Smooth muscle cell (in vitro differentiated cells): ENCODE results near the gene SMTN. TPM values are rescaled to one million over a fixed set of nuclear protein-coding genes. Genes with fewer than 3 reads are reported as not detected.

ENCODE experiments used
- DNase-seq: peaks from one replicate; lab custom pipeline; 2025; ENCODE audit not compliant: unreplicated experiment; lab: John Stamatoyannopoulos, UW
- H2AFZ ChIP-seq: fragments of 200-600 bp; sonication (generic); 2 replicates; pipeline ENCODE4 v1.6.0; 2016; ENCODE audit warnings: antibody characterized with exemption, low read depth, mild to moderate bottlenecking
- H3F3A ChIP-seq: fragments of 200-600 bp; sonication (generic); 2 replicates; pipeline ENCODE4 v1.6.0; 2017; ENCODE audit warnings: antibody characterized with exemption, low read depth
- H3K27ac ChIP-seq: fragments of 200-600 bp; sonication (generic); 2 replicates; pipeline ENCODE4 v1.5.1; 2016; ENCODE audit warnings: low read depth, mild to moderate bottlenecking
- H3K27me3 ChIP-seq: fragments of 200-600 bp; sonication (generic); 2 replicates; pipeline ENCODE4 v1.6.1; 2016; ENCODE audit warnings: low read depth, mild to moderate bottlenecking
- H3K36me3 ChIP-seq: fragments of 200-600 bp; sonication (generic); 2 replicates; pipeline ENCODE4 v1.5.1; 2016; ENCODE audit warnings: low read depth
- H3K4me1 ChIP-seq: fragments of 200-600 bp; sonication (generic); 2 replicates; pipeline ENCODE4 v1.5.1; 2016; ENCODE audit warnings: low read depth
- H3K4me2 ChIP-seq: fragments of 200-600 bp; sonication (generic); 2 replicates; pipeline ENCODE4 v1.6.0; 2016; ENCODE audit warnings: mild to moderate bottlenecking
- H3K4me3 ChIP-seq: fragments of 200-600 bp; sonication (generic); 2 replicates; pipeline ENCODE4 v1.5.1; 2016; ENCODE audit warnings: mild to moderate bottlenecking
- H3K79me2 ChIP-seq: fragments of 200-600 bp; sonication (generic); 2 replicates; pipeline ENCODE4 v1.6.0; 2016; ENCODE audit warnings: low read depth, mild to moderate bottlenecking
- H3K9ac ChIP-seq: fragments of 200-600 bp; sonication (generic); 2 replicates; pipeline ENCODE4 v1.6.0; 2016; ENCODE audit warnings: low read depth
- H3K9me3 ChIP-seq: fragments of 200-600 bp; sonication (generic); replicated peaks from 2 replicates; pipeline ENCODE4 v1.5.1; 2016; ENCODE audit warnings: low read depth
- H4K20me1 ChIP-seq: fragments of 200-600 bp; sonication (generic); 2 replicates; pipeline ENCODE4 v1.6.0; 2016; ENCODE audit warnings: low read depth
- WGBS: methylation state at CpG from one replicate; pipeline ENCODE4 v1.1.7; 2016; ENCODE audit warnings: low lambda C conversion rate; 5-methylcytosine and 5-hydroxymethylcytosine counted together
- polyA plus RNA-seq: library from polyadenylated mRNA; unstranded; fragments of >200 nt; fragmentation: Nextera tagmentation; extraction: Ambion mirVana; gene quantifications from 2 replicates; pipeline ENCODE4 v1.2.1, GENCODE V29; 2016
- total RNA-seq: library from RNA; depleted of rRNA; stranded (reverse); fragments of >200 nt; gene quantifications from 2 replicates; pipeline ENCODE4 v1.2.3, GENCODE V29; 2014
- TF ChIP-seq, protein P1 (sequence below): fragments of 200-600 bp; sonication (generic); IDR thresholded peaks from 2 replicates; pipeline ENCODE4 v1.5.1; 2017; ENCODE audit warnings: borderline replicate concordance, mild to moderate bottlenecking, antibody characterized with exemption; ENCODE audit not compliant: insufficient read depth, poor library complexity, severe bottlenecking

The SMTN gene
- total RNA-seq (46.2 and 58.6 TPM in 2 replicates), polyA plus RNA-seq (108 and 122 TPM in 2 replicates)

DNA sequence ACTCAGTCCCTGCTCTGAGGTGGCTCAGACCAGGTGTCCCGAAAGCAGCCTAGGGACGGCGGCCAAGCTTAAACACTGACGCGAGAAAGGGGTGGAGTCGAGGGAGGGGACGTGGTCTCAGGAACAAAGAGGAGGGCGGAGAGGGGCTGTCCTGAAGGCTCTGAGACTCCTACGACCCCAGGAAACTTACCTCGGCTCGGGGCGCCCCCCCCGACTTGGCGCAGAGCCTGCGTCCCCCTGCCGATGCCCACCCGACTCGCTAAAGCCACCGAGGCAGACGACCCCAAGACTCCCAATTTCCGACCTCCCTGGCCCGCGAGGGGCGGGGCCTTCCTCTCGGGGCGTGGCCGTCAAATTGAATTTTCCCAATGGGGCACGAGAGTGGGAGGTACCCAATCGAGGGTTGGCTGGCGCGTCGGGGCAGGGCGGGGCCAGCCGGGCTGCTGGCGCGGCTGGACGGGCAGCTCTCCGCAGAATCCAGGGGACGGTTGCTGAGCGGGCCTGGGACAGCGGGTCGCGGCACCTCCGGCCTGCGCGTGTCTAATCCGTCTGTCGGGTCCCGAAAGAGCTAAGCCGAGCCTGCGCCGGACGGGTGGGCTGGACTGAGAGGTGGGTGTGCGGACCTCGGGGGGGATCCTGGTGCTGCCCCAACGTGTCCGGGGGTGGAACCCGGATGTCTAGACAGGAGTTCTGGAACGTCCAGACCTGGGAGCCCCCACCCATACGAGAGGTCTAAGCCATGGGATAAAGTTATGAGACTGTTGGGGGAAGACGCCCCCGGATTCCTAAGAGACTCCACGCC lies at the start of gene SMTN:
Gene SMTN, plus strand, starts transcription at position 471 of the 802 bp plus-strand sequence. CDS start 1,941 bp downstream, outside the sequence.
- H3K27ac ChIP-seq, result peak within 1 kb of the TSS; percentile 90
- peak within 1 kb of the TSS; percentile 91 for H3K4me2 ChIP-seq
- H3K9ac ChIP-seq, result peak within 1 kb of the TSS; percentile 95
- H3F3A ChIP-seq, result peaks cover 17% of the 10 kb centered on the region
- no peaks in the 10 kb centered on the region for H3K9me3 ChIP-seq
- peak within 1 kb of the TSS; percentile 61 for H2AFZ ChIP-seq
- no peaks in the 10 kb centered on the region for H3K27me3 ChIP-seq
- no peaks in the 10 kb centered on the region for H3K36me3 ChIP-seq
- peaks cover 26% of the 10 kb centered on the region for H4K20me1 ChIP-seq
- DNase-seq, result peak; percentile 77
- TF ChIP-seq, protein P1, sequence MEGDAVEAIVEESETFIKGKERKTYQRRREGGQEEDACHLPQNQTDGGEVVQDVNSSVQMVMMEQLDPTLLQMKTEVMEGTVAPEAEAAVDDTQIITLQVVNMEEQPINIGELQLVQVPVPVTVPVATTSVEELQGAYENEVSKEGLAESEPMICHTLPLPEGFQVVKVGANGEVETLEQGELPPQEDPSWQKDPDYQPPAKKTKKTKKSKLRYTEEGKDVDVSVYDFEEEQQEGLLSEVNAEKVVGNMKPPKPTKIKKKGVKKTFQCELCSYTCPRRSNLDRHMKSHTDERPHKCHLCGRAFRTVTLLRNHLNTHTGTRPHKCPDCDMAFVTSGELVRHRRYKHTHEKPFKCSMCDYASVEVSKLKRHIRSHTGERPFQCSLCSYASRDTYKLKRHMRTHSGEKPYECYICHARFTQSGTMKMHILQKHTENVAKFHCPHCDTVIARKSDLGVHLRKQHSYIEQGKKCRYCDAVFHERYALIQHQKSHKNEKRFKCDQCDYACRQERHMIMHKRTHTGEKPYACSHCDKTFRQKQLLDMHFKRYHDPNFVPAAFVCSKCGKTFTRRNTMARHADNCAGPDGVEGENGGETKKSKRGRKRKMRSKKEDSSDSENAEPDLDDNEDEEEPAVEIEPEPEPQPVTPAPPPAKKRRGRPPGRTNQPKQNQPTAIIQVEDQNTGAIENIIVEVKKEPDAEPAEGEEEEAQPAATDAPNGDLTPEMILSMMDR, result no peak
- WGBS, result 1% methylated on average over 51 of the region's 63 CpGs
- peaks cover 31% of the 10 kb centered on the region for H3K79me2 ChIP-seq
- H3K4me3 ChIP-seq, result peak within 1 kb of the TSS; percentile 73
- peaks cover 28% of the 10 kb centered on the region for H3K4me1 ChIP-seq

- Histone ChIP-seq H3F3A (peaks cover 20% of the 10 kb centered on the region), H3K36me3 (no peaks in the 10 kb centered on the region), H3K27me3 (no peaks in the 10 kb centered on the region), H3K79me2 (no peaks in the 10 kb centered on the region), H3K4me1 (no peaks in the 10 kb centered on the region), H3K4me3 (no peak overlapping the region), H4K20me1 (no peaks in the 10 kb centered on the region), H3K9ac (no peak overlapping the region), H3K4me2 (peak overlapping the region; percentile 44), H3K9me3 (no peaks in the 10 kb centered on the region), H3K27ac (no peak overlapping the region), H2AFZ (peak overlapping the region; percentile 40)
- 57% methylated on average over 20 of the region's 20 CpGs for WGBS
- DNase-seq, result no peak
- TF ChIP-seq, protein P1, result no peak
Measured at GRCh38 chr22:31036671-31037550, 44.2 kb upstream of the SMTN start.

GRCh38 chr22:31038686-31039085 lies 42.4 kb upstream of the SMTN start:
- TF ChIP-seq, protein P1, result no peak

More at GRCh38 chr22:31038686-31039085, 42.4 kb upstream of the SMTN start:
- Histone ChIP-seq H3K4me1 (no peaks in the 10 kb centered on the region), H3K4me3 (no peak overlapping the region), H3K36me3 (no peaks in the 10 kb centered on the region), H3K27me3 (no peaks in the 10 kb centered on the region), H3K4me2 (peak overlapping the region; percentile 56), H3K9me3 (no peaks in the 10 kb centered on the region), H4K20me1 (no peaks in the 10 kb centered on the region), H3K9ac (no peak overlapping the region), H2AFZ (peak overlapping the region; percentile 84), H3F3A (peaks cover 20% of the 10 kb centered on the region), H3K27ac (peak overlapping the region; percentile 58), H3K79me2 (no peaks in the 10 kb centered on the region)
- 81% methylated on average over 1 of the region's 1 CpG for WGBS
- no peak for DNase-seq
